NCI-H2196 (cell line): ENCODE results near the gene NPTX1.
A peak's percentile ranks its signal among the peaks of the same experiment; 100 is the strongest.

Experiments
- DNase-seq: peaks from one replicate; lab custom pipeline; 2025; ENCODE audit not compliant: unreplicated experiment; lab: John Stamatoyannopoulos, UW

Gene NPTX1

GRCh38 chr17:80463784-80464400 lies 12.5 kb downstream of the NPTX1 start:
- no peak for DNase-seq

DNA sequence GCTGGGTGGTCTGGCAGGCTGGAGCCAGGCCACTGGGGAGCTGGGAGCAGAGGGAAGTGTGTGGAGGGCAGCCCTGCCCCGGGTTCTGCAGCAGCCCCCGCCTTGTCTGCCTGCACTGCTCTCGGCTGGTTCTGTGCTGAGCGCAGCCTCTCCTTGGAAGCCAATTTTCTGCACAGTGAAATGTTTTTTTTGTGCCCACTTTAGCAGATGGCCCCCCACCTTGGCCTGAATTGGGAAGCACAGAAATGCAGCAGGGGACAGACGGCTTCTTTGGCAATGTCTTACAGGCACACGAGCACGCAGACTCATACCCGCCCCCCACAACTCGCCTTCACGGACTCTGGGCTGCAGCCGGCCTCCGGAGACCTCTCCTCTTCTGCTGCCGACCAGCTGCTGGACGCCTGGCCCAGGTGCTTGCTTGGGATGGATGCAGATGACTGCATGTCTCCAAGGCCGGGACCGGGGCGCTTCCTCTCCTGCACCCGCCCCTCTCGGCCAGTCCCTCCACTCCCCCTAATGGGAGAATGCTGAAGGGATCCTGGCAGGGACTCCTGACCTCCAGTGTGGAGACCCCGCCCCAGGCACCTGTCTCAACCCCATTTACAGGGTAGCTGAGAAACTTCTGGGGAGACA lies 14.8 kb downstream of the NPTX1 start:
- DNase-seq: no peak

DNA sequence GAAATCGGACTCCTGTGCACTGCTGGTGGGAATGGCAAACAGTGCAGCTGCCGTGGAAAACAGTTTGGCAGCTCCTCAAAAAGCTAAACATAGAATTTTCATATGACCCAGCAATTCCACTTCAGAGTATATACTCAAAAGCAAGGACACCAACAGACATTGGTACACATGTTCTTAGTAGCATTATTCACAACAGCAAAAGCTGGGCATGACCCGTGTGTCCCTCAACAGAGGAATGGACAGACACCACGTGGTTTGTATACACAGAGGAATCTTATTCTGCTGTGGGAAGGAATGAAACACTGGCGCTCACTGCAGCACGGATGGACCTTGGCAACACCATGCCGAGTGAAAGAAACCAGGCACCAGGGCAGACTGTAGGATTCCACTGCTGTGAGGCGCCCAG lies 16.0 kb downstream of the NPTX1 start:
- DNase-seq: no peak

- no peak for DNase-seq
Measured at GRCh38 chr17:80459234-80459633, 17.2 kb downstream of the NPTX1 start.

- DNase-seq: no peak
Measured at GRCh38 chr17:80458016-80458415, 18.4 kb downstream of the NPTX1 start.

DNA sequence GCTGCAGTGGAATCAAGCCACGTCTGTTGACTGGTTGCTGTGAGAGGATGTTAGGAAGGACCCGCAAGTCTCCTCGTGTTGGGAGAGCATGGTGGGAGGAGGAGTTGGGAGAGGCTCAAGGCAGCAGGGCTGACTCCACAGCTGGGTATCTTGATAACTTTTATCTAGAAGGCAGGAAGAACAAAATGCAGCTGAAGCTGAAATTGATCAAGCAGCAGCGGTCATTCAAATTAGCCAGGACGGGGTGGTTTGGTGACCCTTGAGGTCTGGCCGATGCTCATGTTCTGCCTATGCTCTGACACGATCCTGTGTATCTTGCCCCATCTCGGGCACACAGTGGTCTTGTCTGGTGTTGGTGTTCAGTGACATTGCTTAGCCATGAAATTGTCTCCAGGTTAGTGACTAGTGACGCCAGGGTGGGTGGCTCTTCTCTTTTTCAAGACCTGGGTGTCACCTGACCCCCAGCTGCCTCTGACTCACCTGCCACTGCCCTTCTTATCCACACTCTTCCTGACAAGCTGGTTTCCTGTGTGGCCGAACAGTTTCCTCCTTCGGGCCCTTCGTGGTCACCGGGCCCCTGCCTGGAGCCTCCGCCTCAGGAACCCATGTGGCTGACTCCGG lies 19.1 kb downstream of the NPTX1 start:
- DNase-seq: no peak

- DNase-seq: no peak
Measured at GRCh38 chr17:80456465-80457235, 19.8 kb downstream of the NPTX1 start.

DNA sequence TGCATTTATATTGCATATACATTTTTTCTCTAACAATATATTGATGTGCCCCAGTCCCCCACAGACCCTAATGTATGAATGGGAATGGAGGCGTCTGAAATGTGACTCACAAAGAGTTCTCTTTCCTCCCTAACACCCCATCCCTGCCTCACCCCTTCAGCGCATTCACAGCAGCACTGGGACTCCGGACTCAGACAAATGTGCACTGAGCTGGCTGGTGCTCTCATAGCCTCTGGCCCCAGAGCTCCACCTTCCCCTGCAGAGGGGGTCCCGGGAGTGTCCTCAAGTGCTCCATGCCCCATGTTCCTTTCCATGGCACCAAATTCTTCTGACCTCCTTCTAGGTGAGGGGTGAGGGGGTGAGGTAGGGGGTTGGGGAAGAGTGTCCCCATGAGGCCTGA lies 20.6 kb downstream of the NPTX1 start:
- DNase-seq: no peak

GRCh38 chr17:80455336-80455710 lies 21.1 kb downstream of the NPTX1 start:
- DNase-seq: peak; percentile 67

DNA sequence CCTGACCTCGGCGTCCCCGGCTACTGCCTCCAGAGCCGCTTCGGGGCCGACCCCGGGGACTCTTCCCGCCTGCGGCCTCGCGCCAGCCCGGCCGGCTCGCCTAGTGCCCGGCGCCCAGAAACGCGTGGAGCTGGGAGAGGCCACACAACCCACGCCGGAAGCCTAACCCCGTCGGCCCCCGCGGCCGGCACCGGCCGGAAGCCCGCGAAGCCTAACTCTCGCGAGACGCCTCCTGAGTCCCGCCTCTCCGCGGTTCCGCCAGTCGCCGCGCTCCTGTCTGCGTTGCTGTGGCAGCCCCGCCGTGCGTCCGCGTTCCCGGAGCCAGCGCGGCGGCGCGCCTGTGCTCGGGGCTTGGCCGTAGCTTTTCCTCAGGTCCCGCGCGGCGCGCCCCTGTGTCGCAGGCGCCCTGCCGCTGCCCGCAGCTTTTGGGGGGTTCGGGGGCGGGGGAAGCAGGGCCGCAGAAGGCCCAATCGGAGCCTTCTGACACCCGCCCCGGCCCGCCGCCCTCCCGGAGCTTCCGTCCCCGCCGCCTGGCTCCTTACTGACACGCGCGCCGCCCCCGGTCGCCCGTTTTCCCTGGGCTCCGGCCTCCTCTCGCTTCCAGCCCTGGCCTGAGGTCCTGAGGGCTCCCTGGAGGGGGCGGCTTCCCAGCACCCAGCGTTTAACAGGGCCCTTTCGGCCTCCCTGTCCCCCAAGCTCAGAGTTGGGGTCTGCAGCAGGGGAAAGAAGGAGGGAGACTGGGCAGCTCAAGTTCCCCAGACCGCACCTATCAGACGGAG lies 21.7 kb downstream of the NPTX1 start:
- peak; percentile 100 for DNase-seq

- DNase-seq: no peak
Measured at GRCh38 chr17:80453998-80454556, 22.3 kb downstream of the NPTX1 start.

DNA sequence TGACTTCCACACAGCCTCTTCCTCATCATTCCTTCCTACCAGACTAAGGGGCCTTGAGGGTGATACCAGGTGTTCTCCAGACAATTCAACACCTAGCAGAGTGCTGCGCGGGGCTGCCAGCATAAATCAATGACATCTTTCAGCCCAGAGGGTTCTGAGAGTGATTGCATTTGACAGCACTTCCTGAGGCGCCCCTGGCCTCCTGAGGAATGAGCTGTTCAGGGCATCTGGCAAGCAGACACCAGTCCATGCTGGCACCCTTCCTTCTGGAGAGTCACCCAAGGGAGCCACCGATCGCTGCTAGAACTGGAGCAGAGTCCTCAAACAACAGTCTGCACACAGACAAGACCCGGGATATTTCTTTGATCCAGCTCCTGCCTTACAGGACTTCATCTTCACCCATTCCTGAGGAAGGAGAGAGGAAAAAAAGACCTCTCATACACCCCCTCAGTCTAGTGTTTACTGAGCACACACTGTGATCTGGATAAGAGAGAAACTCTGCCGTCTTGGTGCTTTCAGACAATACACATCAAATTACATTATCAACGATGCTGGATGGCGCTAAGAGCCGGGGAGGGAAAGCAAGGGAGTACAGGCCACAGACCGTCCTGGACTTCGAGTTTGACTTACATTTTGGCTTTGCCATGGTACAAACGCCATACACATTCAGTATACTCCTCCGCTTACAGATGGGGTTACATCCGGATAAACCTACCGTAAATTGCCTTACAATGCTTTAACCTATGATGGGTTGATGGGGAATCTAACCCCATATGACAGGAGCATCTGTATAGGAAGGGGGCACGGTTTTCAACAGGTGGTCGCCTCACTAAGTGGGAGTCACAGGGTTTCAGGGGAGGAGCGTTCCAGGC lies 23.0 kb downstream of the NPTX1 start:
- no peak for DNase-seq

GRCh38 chr17:80452173-80452915 lies 24.1 kb downstream of the NPTX1 start:
- DNase-seq: no peak

DNA sequence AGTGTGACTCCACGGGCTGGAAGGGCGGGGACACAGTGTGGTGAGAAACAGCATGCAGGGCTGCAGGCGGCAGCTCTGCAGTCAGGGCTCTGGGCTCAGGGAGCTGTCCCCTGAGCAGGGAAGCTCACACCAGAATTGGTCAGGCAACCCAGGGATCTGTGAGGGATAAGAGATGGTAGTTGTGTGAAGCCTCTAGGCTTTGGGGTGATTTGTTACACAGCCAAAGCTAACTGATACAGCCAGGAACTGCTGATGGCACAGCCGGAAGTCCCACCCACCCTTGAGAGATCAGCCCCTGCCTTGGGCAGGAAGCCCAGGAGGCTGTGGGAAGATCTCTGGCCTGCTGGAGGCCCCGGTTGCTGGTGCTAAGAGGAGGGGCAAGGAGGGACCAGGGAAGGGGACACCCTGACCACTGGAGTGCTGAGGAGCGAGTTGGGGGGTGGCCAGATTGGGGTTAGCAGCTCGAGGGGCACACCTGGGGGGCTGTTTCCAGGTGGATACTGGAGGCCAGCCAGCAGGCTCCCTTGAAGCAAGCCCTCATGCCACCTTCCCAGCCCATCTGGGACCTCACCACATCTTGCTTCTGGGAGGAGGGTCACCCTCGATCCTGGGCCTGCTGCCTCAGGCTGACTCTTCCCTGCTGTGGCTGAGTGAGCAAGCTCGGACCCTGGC lies 25.2 kb downstream of the NPTX1 start:
- no peak for DNase-seq

GRCh38 chr17:80449930-80450576 lies 26.4 kb downstream of the NPTX1 start:
- DNase-seq: no peak

- DNase-seq: no peak
Measured at GRCh38 chr17:80449194-80449929, 27.0 kb downstream of the NPTX1 start.

DNA sequence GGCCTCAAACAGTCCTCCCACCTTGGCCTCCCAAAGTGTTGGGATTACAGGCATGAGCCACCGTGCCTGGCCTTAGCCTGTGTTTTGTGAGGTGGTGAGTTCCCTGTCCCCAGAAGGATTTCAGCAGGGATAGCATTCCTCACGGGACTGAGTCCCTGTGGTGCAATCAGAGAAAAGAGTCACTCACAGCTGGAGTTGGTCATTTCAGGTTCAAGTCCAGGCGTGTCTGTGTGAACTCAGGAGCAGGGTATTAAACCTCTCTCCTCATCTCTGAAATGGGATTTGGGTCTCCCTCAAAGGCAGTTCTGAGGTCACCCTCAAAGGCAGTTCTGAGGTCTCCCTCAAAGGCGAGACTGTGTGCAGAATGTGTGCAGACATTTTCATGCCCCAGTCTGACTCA lies 28.6 kb downstream of the NPTX1 start:
- DNase-seq: no peak
